GM12875 (cell line): ENCODE data around the gene ADAR.

Experiments
- H3K4me3 ChIP-seq: one replicate; pipeline ENCODE4 v1.5.1; 2011; ENCODE audit warnings: low read depth, low read length, control low read depth
- TF ChIP-seq, protein P1 (sequence below): IDR thresholded peaks from 2 replicates; pipeline ENCODE4 v1.5.1; 2011; ENCODE audit warnings: low read depth, mild to moderate bottlenecking, control low read depth, inconsistent platforms, low read length, moderate library complexity, borderline replicate concordance; ENCODE audit not compliant: insufficient read depth

The ADAR gene

DNA sequence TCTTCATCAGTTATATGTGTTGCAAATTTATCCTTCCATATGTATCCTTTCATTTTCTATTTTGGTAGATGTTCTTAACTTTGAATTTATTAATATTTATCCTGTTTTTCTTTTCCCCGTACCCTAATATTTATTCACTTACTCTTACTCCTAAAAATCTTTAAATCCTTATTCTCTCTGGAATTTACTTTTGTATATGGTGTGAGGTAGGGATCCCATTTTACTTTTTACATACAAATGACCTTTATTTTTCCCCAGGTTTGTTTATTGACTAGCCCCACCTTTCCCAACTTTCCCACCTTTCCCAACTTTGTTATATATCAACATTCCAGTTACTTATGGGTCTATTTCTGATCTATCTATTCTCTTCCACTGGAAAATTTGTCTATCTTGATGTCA lies 21.7 kb upstream of the ADAR start:
- TF ChIP-seq, protein P1, sequence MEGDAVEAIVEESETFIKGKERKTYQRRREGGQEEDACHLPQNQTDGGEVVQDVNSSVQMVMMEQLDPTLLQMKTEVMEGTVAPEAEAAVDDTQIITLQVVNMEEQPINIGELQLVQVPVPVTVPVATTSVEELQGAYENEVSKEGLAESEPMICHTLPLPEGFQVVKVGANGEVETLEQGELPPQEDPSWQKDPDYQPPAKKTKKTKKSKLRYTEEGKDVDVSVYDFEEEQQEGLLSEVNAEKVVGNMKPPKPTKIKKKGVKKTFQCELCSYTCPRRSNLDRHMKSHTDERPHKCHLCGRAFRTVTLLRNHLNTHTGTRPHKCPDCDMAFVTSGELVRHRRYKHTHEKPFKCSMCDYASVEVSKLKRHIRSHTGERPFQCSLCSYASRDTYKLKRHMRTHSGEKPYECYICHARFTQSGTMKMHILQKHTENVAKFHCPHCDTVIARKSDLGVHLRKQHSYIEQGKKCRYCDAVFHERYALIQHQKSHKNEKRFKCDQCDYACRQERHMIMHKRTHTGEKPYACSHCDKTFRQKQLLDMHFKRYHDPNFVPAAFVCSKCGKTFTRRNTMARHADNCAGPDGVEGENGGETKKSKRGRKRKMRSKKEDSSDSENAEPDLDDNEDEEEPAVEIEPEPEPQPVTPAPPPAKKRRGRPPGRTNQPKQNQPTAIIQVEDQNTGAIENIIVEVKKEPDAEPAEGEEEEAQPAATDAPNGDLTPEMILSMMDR: no peak
- H3K4me3 ChIP-seq: no peak overlapping the region

DNA sequence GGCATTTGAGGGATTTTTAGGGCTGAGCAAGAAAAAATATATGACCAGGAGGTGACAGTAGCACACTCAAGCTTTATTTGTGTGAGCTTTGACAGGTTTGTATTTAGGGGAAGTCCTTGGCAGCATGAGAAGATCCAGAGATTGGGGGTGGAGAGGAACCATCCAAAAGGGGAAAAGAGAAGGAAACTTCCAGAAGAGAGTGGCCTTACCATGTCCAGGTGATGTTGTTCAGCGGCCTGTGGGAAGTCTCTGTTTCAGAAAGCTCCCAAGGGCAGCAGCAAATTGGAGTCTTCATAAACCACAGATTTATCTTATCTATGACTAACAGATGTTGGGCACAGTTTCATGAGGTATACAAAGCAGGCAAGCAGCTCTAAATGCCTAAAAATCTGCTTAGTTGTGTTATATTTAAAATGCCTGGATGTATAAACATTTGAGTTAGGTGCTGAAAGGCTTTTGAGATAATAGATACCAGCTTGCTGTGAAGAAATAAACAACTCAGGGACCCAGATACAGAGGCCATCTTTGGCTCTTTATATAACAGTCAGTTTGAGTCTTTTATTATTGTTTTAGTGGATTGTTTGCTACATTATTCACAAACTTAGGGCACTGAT lies 21.2 kb upstream of the ADAR start:
- no peak overlapping the region for H3K4me3 ChIP-seq
- TF ChIP-seq, protein P1: no peak

DNA sequence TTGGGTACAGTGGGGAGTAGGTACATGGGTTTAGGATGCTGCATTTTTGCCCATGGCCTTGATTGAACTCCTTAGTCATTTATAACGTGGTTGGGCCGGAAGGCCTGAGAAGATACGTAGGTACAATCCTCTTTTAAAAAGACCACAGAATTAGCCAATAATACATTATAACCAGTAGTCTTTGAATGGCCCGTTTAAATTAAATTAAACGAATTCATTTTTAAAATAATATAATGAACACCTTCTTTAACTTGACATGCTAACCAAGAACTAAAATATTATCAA lies 20.1 kb upstream of the ADAR start:
- TF ChIP-seq, protein P1: no peak
- peak overlapping the region; percentile 84 for H3K4me3 ChIP-seq

DNA sequence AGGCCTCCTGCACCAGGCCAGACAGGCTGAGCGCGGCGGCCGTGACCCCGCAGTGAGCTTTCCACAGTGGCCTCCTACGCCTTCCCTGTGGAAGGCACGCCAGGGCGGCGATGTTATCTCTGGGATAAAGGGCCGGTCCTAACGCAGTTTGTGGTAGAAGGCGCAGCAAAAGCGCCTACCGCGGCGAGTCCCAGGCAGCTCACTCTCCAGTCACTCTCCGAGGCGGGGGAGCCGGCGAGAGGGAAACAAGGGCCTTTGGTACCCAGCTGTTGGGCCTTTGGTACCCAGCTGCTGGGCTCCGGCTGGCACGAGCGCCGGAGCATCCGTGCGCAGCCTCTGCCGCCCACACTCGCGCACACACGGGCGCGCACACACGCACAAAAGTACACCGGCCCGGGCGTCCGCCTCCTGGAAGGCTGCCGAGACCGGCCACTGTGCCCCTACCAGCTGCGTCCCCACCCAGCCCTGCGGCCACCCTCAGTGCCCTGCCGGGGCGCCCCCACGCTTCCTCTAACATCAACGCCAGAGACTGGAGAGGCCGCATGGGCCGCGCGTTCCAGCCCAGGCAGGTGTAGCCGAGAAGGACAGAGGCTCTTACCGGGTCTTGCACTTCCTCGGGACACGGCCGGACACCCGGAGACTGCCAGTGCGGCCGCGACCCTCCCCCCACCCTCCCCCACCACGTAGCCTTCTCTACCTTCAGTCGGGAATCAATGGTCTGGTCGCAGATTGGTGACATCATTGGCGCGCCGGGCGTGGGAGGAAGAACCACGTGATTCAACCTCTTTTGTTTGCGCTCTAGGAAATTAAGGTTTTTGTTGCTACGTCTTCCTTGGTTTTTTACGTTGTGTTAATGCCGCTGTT lies 19.5 kb upstream of the ADAR start:
- H3K4me3 ChIP-seq: peak overlapping the region; percentile 84
- TF ChIP-seq, protein P1: 0 out of 2 replicates have a peak, but pooled peaks have one; percentile 1

DNA sequence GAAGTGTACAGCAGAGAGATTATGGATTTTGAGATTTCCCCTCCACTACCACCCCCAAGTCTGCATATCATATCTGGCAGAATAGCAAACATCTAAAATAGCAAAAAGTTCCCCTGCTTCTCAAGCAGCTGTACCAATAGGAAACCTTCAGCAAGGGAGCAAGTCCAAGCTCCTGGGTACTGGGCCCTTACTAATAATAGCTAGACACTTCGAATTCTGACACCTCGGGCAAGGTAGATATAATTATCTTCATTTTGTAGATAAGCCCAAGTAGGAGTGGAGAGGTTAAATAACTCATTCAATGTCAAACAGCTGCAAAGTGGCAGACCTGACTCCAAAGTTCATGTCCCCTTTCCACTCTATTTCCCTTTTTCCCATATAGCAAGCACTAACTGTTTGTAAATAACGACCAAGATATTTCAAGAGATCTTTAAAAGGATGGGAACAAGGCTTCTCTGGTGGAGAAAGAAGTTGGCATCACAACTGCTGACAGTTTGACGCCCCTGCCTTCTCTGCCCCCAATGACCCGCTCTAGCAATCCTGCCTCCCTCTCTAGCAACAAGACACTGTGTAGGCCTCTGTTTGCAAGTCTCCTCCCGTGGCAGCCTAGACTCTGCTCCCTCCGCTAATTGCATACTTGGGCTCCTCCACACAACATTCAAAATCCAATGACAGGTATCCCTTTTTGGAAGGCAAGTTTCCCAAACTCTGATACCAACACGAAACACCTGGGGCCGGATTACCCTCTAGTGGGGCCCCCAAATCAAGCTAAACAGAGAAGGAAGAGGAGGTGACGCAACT lies 18.7 kb upstream of the ADAR start:
- peak overlapping the region; percentile 84 for H3K4me3 ChIP-seq
- TF ChIP-seq, protein P1: no peak

DNA sequence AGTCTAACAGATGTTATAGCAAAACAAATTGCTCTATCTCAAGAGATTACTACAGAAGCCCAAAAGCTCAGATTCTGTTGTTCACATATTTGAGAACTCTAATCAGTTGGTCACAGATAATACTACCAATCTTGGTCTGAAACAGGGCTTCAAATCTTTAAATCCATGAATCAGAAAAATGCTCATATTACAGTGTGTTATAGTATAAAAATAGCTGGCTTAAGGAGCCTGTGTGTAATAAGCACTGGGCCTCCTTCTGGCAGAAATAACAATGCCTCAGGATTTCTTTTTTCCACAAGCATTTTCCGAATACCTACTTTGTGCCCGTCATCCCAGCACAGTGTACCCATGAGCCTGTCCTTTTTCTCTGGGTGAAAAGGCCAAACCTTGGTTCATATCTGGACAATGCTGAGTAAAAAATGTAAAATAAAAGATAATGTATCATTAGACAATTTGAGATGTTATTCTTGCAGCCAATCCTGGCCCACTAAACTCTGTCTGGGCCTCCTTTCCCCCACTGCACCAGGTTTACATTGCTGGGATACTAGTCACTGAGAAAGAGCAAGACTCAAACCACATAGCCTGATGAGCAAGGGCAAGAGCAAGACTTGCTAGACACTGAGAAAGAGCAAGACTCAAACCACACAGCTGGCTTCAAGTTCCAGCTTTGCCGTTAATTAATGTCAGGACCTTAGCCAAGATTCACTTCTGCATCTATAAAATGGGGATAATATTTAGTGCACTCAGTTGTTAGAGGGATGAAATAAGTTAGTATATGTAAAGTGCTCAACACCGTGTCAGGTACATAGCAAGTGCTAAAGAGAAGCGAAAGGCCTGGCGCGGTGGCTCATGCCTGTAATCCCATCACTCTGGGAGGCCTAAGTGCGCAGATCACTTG lies 17.0 kb upstream of the ADAR start:
- no peak overlapping the region for H3K4me3 ChIP-seq
- TF ChIP-seq, protein P1: no peak
